ENCODE results near the gene COPS7A. TPM values are rescaled to one million over a fixed set of nuclear protein-coding genes. Genes with fewer than 3 reads are reported as not detected.

COPS7A gene
- total and polyA plus RNA-seq, 9 of the 15 experiments (the other 6 are each of a cell fraction or from before 2014, with no cell fraction given): 12.7 to 36.0 (median 24.3) TPM

DNA sequence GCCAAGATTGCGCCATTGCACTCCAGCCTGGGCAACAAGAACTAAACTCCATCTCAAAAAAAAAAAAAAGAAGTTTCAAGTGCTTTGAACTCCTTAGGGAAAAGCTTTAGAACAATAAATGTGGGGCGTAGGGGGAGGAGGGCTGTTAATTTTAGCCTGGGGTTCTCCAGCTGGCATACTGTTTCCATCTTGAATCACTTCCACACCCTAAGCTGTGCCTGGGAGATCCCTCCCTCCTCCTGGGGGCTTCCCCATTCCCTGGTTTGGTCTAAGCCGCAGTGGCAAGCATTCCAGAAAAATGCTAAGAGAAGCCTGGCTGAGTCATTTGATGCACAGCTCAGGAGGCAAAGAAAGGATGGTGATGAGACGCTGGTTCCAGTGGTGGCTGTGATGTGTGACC is 32.4 kb upstream of the COPS7A start:
- BruUV-seq (replicated peaks): no TSS peak
- Histone ChIP-seq H4K20me1 (replicated peaks; ENCODE audit: control insufficient read depth, insufficient read depth, low read length) (no peaks in the 10 kb centered on the region), H3K9me1 (ENCODE audit: control insufficient read depth, insufficient read depth, low read length) (no peaks in the 10 kb centered on the region), H3K27ac (ENCODE audit: extremely low read depth, low read depth, low read length) (no peak overlapping the region), H3K27me3 (ENCODE audit: control insufficient read depth in 2 of 2, insufficient read depth in 2 of 2, low read length in 2 of 2) (no peaks in the 10 kb centered on the region), H3K9ac (ENCODE audit: insufficient read depth in 1 of 2, low read depth in 2 of 2, low read length in 2 of 2) (peak overlapping the region in 1 of 2 experiments; percentile 9; a peak in 1 of 4 replicates), H3K4me1 (replicated peaks in 1 of 2; ENCODE audit: control insufficient read depth in 2 of 2, insufficient read depth in 2 of 2, low read length in 2 of 2) (peaks cover 0 to 14% of the 10 kb centered on the region in 2 experiments; a peak in 2 of 5 replicates), H3K36me3 (ENCODE audit: control insufficient read depth, insufficient read depth, low read length) (peaks cover 8% of the 10 kb centered on the region; the same call in 2 of the 3 replicates), H2AFZ (ENCODE audit: low read depth, low read length) (no peak overlapping the region), H3K79me2 (ENCODE audit: control insufficient read depth, insufficient read depth, low read length) (peaks cover 37% of the 10 kb centered on the region), H3K4me3 (no peak overlapping the region), H3K4me2 (ENCODE audit: insufficient read depth, low read length) (no peak overlapping the region), H3K9me3 (replicated peaks; ENCODE audit: control insufficient read depth, insufficient read depth, low read depth, low read length) (no peaks in the 10 kb centered on the region)
- DNase-seq (ENCODE audit: extremely low read depth in 1 of 4, low spot score in 3 of 4): no peak
- FAIRE-seq: no peak
- no peak for ATAC-seq
- POLR2A ChIA-PET: interaction anchor here (0.6 to 1.1 kb wide), 3 partner anchors 32 to 81 kb away, joined by 3 to 6 read pairs (median 3); partner anchors contain the start of gene COPS7A
- WGBS (ENCODE audit: insufficient coverage, low coverage, missing lambda C conversion rate): 83% methylated on average over 4 of the region's 4 CpGs
- in situ Hi-C loops (cut with MboI): no loop called here
- intact Hi-C loops (cut with micrococcal nuclease): no loop called here
- TF ChIP-seq SOX6 (IDR thresholded peaks at IDR 0.05) (no peak), GABPB1 (CRISPR knock-in tag; IDR thresholded peaks at IDR 0.05) (no peak), PTRF (tag; IDR thresholded peaks at IDR 0.05) (no peak), MIER1 (IDR thresholded peaks at IDR 0.05; ENCODE audit: low read depth) (no peak), PHB (CRISPR knock-in tag; IDR thresholded peaks at IDR 0.05) (no peak), THRA (IDR thresholded peaks at IDR 0.05) (no peak), RHOXF2B (CRISPR knock-in tag; conservative IDR thresholded peaks at IDR 0.05) (no peak), MYC (IDR thresholded peaks at IDR 0.05; ENCODE audit: low read depth, low read length) (no peak), MYC (CRISPR knock-in tag; IDR thresholded peaks at IDR 0.05; ENCODE audit: borderline replicate concordance, low read depth) (no peak), ZNF146 (CRISPR knock-in tag; IDR thresholded peaks at IDR 0.05; ENCODE audit: unreplicated experiment) (no peak)
- CTCF ChIA-PET (ENCODE audit: low intra/inter-chr PET ratio): no interaction called here

Measured in K562 (cell line).